CD4-positive, alpha-beta T cell (primary cell): ENCODE results near the gene C2orf69. TPM values are rescaled to one million over a fixed set of nuclear protein-coding genes. Genes with fewer than 3 reads are reported as not detected.

ENCODE experiments used
- ATAC-seq: fragments of 200-7000 bp; cut with Tn5 transposase; one replicate; pipeline ENCODE4 v1.10.0; 2022; ENCODE audit warnings: mild to moderate bottlenecking; ENCODE audit not compliant: poor library complexity
- CTCF ChIA-PET: fragments of 350-600 bp; sonication (Branson Sonifier 250); formaldehyde crosslinking; loops from one replicate; lab custom pipeline; 2021; ENCODE audit warnings: antibody characterized with exemption, inconsistent platforms; lab: Charles Lee
- POLR2A ChIA-PET: fragments of 350-600 bp; sonication (Branson Sonifier 250); formaldehyde crosslinking; loops from one replicate; lab custom pipeline; 2021; ENCODE audit warnings: antibody characterized with exemption, inconsistent platforms; lab: Charles Lee
- DNase-seq, 14 experiments: peaks; one replicate each; pipeline ENCODE4 v3.0.0-alpha.2; 2013 to 2020; ENCODE audit warnings: mixed read lengths in 2 of 14
- H3K27ac ChIP-seq, 2 donors: one replicate each; pipeline versions ENCODE4 v1.5.1 to v1.7.0; 2013; ENCODE audit warnings: low read length in 2 of 2, low read depth in 1 of 2, mild to moderate bottlenecking in 1 of 2
- H3K27me3 ChIP-seq, 2 experiments: 1 replicate in 1 of 2; 2 replicates in 1 of 2; pipeline versions ENCODE4 v1.6.1 to v1.7.0; 2013; ENCODE audit warnings: low read length in 2 of 2, control low read depth in 1 of 2, mild to moderate bottlenecking in 1 of 2, moderate library complexity in 1 of 2; ENCODE audit not compliant: insufficient read depth in 2 of 2, control insufficient read depth in 1 of 2
- H3K36me3 ChIP-seq: one replicate; pipeline ENCODE4 v1.6.1; 2013; ENCODE audit warnings: low read length, control low read depth; ENCODE audit not compliant: insufficient read depth
- H3K4me1 ChIP-seq: one replicate; pipeline ENCODE4 v1.6.1; 2013; ENCODE audit warnings: low read length, control low read depth; ENCODE audit not compliant: insufficient read depth
- H3K4me3 ChIP-seq: one replicate; pipeline ENCODE4 v1.5.1; 2013; ENCODE audit warnings: mild to moderate bottlenecking, low read length, moderate library complexity
- H3K9me3 ChIP-seq, 2 experiments: 1 replicate in 1 of 2; 2 replicates in 1 of 2; pipeline versions ENCODE4 v1.6.1 to v1.7.0; 2013; ENCODE audit warnings: low read length in 2 of 2, mild to moderate bottlenecking in 2 of 2, control low read depth in 1 of 2, moderate library complexity in 1 of 2; ENCODE audit not compliant: control insufficient read depth in 1 of 2, insufficient read depth in 1 of 2
- H3K27ac Mint-ChIP-seq: one replicate; pipeline ENCODE4 v1.8.0; 2020; ENCODE audit warnings: mixed read lengths
- H3K27me3 Mint-ChIP-seq: one replicate; pipeline ENCODE4 v1.8.0; 2021; ENCODE audit warnings: mixed read lengths
- H3K36me3 Mint-ChIP-seq: one replicate; pipeline ENCODE4 v1.8.0; 2021; ENCODE audit warnings: low read depth, mixed read lengths
- H3K4me1 Mint-ChIP-seq: one replicate; pipeline ENCODE4 v1.8.0; 2021; ENCODE audit warnings: low read depth, mixed read lengths
- H3K4me3 Mint-ChIP-seq: one replicate; pipeline ENCODE4 v1.8.0; 2020; ENCODE audit warnings: mild to moderate bottlenecking, mixed read lengths
- H3K9me3 Mint-ChIP-seq: one replicate; pipeline ENCODE4 v1.8.0; 2020; ENCODE audit warnings: mixed read lengths
- CTCF ChIP-seq: fragments of 200-600 bp; IDR thresholded peaks from one replicate; pipeline ENCODE4 v1.8.0; 2022; ENCODE audit warnings: antibody characterized with exemption, mild to moderate bottlenecking
- intact Hi-C, 2 experiments: fragments of 100-400 bp; cut with DNase I in 1 of 2; cut with micrococcal nuclease in 1 of 2; formaldehyde crosslinking; loops; one replicate each; pipeline versions ENCODE4 v1.15.1 to v1.9.0; 2023 to 2025; cut with DNase I, micrococcal nuclease
- total RNA-seq, 174 experiments: library from RNA in 2 of 174; stranded (reverse) in 2 of 174; gene quantifications; one replicate each; pipeline ENCODE4 v1.2.3 and lab custom pipeline; 2021 to 2026

The C2orf69 gene
- total RNA-seq, 2 experiments from 2014 or later: 12.5 to 13.7 TPM

GRCh38 chr2:199875400-199875799 lies 35.7 kb upstream of the C2orf69 start:
- ChIA-PET CTCF (no interaction called here), POLR2A (interaction anchor here (0.6 kb wide), 1 partner anchor 56 kb away, joined by 3 read pairs; no protein-coding TSS in a partner anchor)
- Mint-ChIP-seq H3K9me3 (peaks cover 11% of the 10 kb centered on the region), H3K27me3 (peaks cover 35% of the 10 kb centered on the region), H3K27ac (no peak overlapping the region), H3K36me3 (no peaks in the 10 kb centered on the region), H3K4me1 (no peaks in the 10 kb centered on the region), H3K4me3 (no peak overlapping the region)
- Histone ChIP-seq H3K9me3 (peaks cover 0 to 8% of the 10 kb centered on the region in 2 experiments), H3K4me3 (no peak overlapping the region), H3K4me1 (no peaks in the 10 kb centered on the region), H3K27me3 (no peaks in the 10 kb centered on the region), H3K27ac (no peak overlapping the region), H3K36me3 (no peaks in the 10 kb centered on the region)
- no peak for TF ChIP-seq CTCF
- intact Hi-C loops: no loop called here
- ATAC-seq (no peak), DNase-seq (no peak)

- Mint-ChIP-seq H3K36me3 (no peaks in the 10 kb centered on the region), H3K27ac (no peak overlapping the region), H3K27me3 (peaks cover 19% of the 10 kb centered on the region), H3K4me3 (no peak overlapping the region), H3K9me3 (no peaks in the 10 kb centered on the region), H3K4me1 (no peaks in the 10 kb centered on the region)
- Histone ChIP-seq H3K27ac (no peak overlapping the region), H3K9me3 (no peaks in the 10 kb centered on the region), H3K27me3 (peaks cover 5 to 7% of the 10 kb centered on the region in 2 experiments), H3K4me3 (no peak overlapping the region), H3K4me1 (no peaks in the 10 kb centered on the region), H3K36me3 (no peaks in the 10 kb centered on the region)
- DNase-seq: no peak
- no peak for TF ChIP-seq CTCF
- intact Hi-C loops: no loop called here
- no peak for ATAC-seq
- POLR2A ChIA-PET: no interaction called here
- CTCF ChIA-PET: interaction anchor here (0.9 kb wide), 1 partner anchor 13 kb away, joined by 3 read pairs; no protein-coding TSS in a partner anchor
Measured at GRCh38 chr2:199882667-199883066, 28.4 kb upstream of the C2orf69 start.

- CTCF ChIA-PET: interaction anchor here (0.9 kb wide), 1 partner anchor 14 kb away, joined by 3 read pairs; no protein-coding TSS in a partner anchor
- TF ChIP-seq CTCF: no peak
- Histone ChIP-seq H3K36me3 (no peaks in the 10 kb centered on the region), H3K9me3 (no peaks in the 10 kb centered on the region), H3K27ac (no peak overlapping the region), H3K4me1 (no peaks in the 10 kb centered on the region), H3K27me3 (peaks cover 5 to 7% of the 10 kb centered on the region in 2 experiments), H3K4me3 (no peak overlapping the region)
- H3K9me3 Mint-ChIP-seq: no peaks in the 10 kb centered on the region
- POLR2A ChIA-PET: no interaction called here
- DNase-seq (no peak), ATAC-seq (no peak)
- H3K27me3 Mint-ChIP-seq: peaks cover 19% of the 10 kb centered on the region
- H3K27ac Mint-ChIP-seq: no peak overlapping the region
- intact Hi-C loops: no loop called here
- H3K36me3 Mint-ChIP-seq: no peaks in the 10 kb centered on the region
- no peak overlapping the region for H3K4me3 Mint-ChIP-seq
- no peaks in the 10 kb centered on the region for H3K4me1 Mint-ChIP-seq
Measured at GRCh38 chr2:199883474-199884212, 27.4 kb upstream of the C2orf69 start.
